Left hindlimb (tissue), 1 donor: ENCODE measurements around the gene AP5B1.

Experiments used
- DNase-seq: peaks from one replicate; pipeline ENCODE4 v3.0.0-alpha.2; 2018

The AP5B1 gene

GRCh38 chr11:65798882-65799281 is 18.1 kb upstream of the AP5B1 start:
- DNase-seq = no peak

- DNase-seq = no peak
Observed at GRCh38 chr11:65797711-65798110, 16.9 kb upstream of the AP5B1 start.

- DNase-seq = no peak
Observed at GRCh38 chr11:65796726-65797601, 16.2 kb upstream of the AP5B1 start.

GRCh38 chr11:65794570-65795510 is 14.1 kb upstream of the AP5B1 start:
- no peak for DNase-seq

GRCh38 chr11:65793625-65794400 is 13.0 kb upstream of the AP5B1 start:
- DNase-seq = no peak

GRCh38 chr11:65793144-65793581 is 12.4 kb upstream of the AP5B1 start:
- DNase-seq = no peak

GRCh38 chr11:65792456-65792855 is 11.7 kb upstream of the AP5B1 start:
- no peak for DNase-seq

- DNase-seq = no peak
Observed at GRCh38 chr11:65791719-65792213, 11.0 kb upstream of the AP5B1 start.

GRCh38 chr11:65790902-65791650 is 10.3 kb upstream of the AP5B1 start:
- DNase-seq = no peak

GRCh38 chr11:65790104-65790901 is 9.5 kb upstream of the AP5B1 start:
- DNase-seq = no peak

GRCh38 chr11:65789230-65790103 is 8.7 kb upstream of the AP5B1 start:
- DNase-seq = no peak

GRCh38 chr11:65788821-65789220 is 8.0 kb upstream of the AP5B1 start:
- DNase-seq = no peak

GRCh38 chr11:65787649-65788622 is 7.2 kb upstream of the AP5B1 start:
- DNase-seq = no peak

GRCh38 chr11:65786786-65787636 is 6.2 kb upstream of the AP5B1 start, which contains the start of gene OVOL1:
Gene OVOL1 (plus strand): TSS chr11:65787063. CDS start chr11:65787374, 311 bp downstream.
- no peak for DNase-seq

- DNase-seq = no peak
Observed at GRCh38 chr11:65786008-65786785, 5.4 kb upstream of the AP5B1 start.

GRCh38 chr11:65785319-65786007 is 4.7 kb upstream of the AP5B1 start:
- DNase-seq = no peak
